Neural cell (in vitro differentiated cells): ENCODE data around the gene GPRIN1. TPM values are rescaled to one million over a fixed set of nuclear protein-coding genes. Genes with fewer than 3 reads are reported as not detected.

Source experiments
- H2AFZ ChIP-seq: fragments of 200-600, 300-800 bp; sonication (generic), shearing (Covaris generic); 2 replicates; pipeline ENCODE4 v1.6.0; 2014; ENCODE audit warnings: low read depth, mild to moderate bottlenecking, antibody characterized with exemption, low read length, moderate library complexity
- H3F3A ChIP-seq: fragments of 200-600 bp; shearing (Covaris generic); 2 replicates; pipeline ENCODE4 v1.6.1; 2016; ENCODE audit warnings: mild to moderate bottlenecking, moderate library complexity, mixed read lengths, antibody characterized with exemption, low read length; ENCODE audit not compliant: insufficient read depth, poor library complexity, severe bottlenecking
- H3K27ac ChIP-seq: fragments of 200-600, 300-800 bp; sonication (generic), shearing (Covaris generic); 2 replicates; pipeline ENCODE4 v1.5.1; 2014; ENCODE audit warnings: mild to moderate bottlenecking, low read length, moderate library complexity
- H3K27me3 ChIP-seq: fragments of 300-800, 200-600 bp; sonication (generic), shearing (Covaris generic); 2 replicates; pipeline ENCODE4 v1.6.0; 2014; ENCODE audit warnings: mild to moderate bottlenecking, low read depth, low read length, moderate library complexity; ENCODE audit not compliant: insufficient read depth
- H3K36me3 ChIP-seq: fragments of 300-800, 200-600 bp; sonication (generic), shearing (Covaris generic); 2 replicates; pipeline ENCODE4 v1.5.1; 2014; ENCODE audit warnings: mild to moderate bottlenecking, antibody characterized with exemption, low read length, moderate library complexity; ENCODE audit not compliant: insufficient read depth
- H3K4me2 ChIP-seq: fragments of 300-800, 200-600 bp; sonication (generic), shearing (Covaris generic); 2 replicates; pipeline ENCODE4 v1.6.0; 2014; ENCODE audit warnings: mild to moderate bottlenecking, low read length
- H3K4me3 ChIP-seq: fragments of 300-800, 200-600 bp; sonication (generic), shearing (Covaris generic); 2 replicates; pipeline ENCODE4 v1.5.1; 2014; ENCODE audit warnings: mild to moderate bottlenecking, low read length, moderate library complexity
- H3K79me2 ChIP-seq: fragments of 200-600 bp; shearing (Covaris generic); replicated peaks from 2 replicates; pipeline ENCODE4 v1.6.0; 2014; ENCODE audit warnings: mild to moderate bottlenecking, low read length, moderate library complexity; ENCODE audit not compliant: insufficient read depth
- H3K9ac ChIP-seq: fragments of 300-800, 200-600 bp; sonication (generic), shearing (Covaris generic); 2 replicates; pipeline ENCODE4 v1.6.1; 2016; ENCODE audit warnings: mild to moderate bottlenecking, low read length, mixed read lengths
- H3K9me2 ChIP-seq: fragments of 200-600 bp; shearing (Covaris generic); 2 replicates; pipeline ENCODE4 v1.6.1; 2016; ENCODE audit warnings: mild to moderate bottlenecking, low read length, mixed read lengths; ENCODE audit not compliant: insufficient read depth
- H3K9me3 ChIP-seq: fragments of 200-600, 300-800 bp; sonication (generic), shearing (Covaris generic); 2 replicates; pipeline ENCODE4 v1.6.1; 2016; ENCODE audit warnings: mild to moderate bottlenecking, mixed run types, low read length, moderate library complexity, mixed read lengths
- H4K20me1 ChIP-seq: fragments of 200-600 bp; shearing (Covaris generic); 2 replicates; pipeline ENCODE4 v1.6.1; 2016; ENCODE audit warnings: mild to moderate bottlenecking, mixed run types; ENCODE audit not compliant: insufficient read depth
- CTCF ChIP-seq: fragments of 450-650 bp; IDR thresholded peaks from 2 replicates; pipeline ENCODE4 v1.5.1; 2014; ENCODE audit warnings: antibody characterized with exemption, mild to moderate bottlenecking, moderate library complexity; ENCODE audit not compliant: poor library complexity, severe bottlenecking
- EP300 ChIP-seq: fragments of 450-650 bp; conservative IDR thresholded peaks from 2 replicates; pipeline ENCODE4 v1.6.1; 2014; ENCODE audit warnings: antibody characterized with exemption, mild to moderate bottlenecking, moderate library complexity; ENCODE audit not compliant: poor library complexity, severe bottlenecking
- EZH2 ChIP-seq: fragments of 200-600, 300-800 bp; shearing (Covaris generic), sonication (generic); IDR thresholded peaks from 2 replicates; pipeline ENCODE4 v1.6.1; 2014; ENCODE audit warnings: antibody characterized with exemption, low read length, borderline replicate concordance, mild to moderate bottlenecking; ENCODE audit not compliant: insufficient read depth, poor library complexity, severe bottlenecking
- MXI1 ChIP-seq: fragments of 450-650 bp; conservative IDR thresholded peaks from 2 replicates; pipeline ENCODE4 v1.6.1; 2014; ENCODE audit warnings: antibody characterized with exemption, mild to moderate bottlenecking; ENCODE audit not compliant: poor library complexity, severe bottlenecking
- POLR2AphosphoS5 ChIP-seq: IDR thresholded peaks from 2 replicates; pipeline ENCODE4 v1.6.1; 2012
- RAD21 ChIP-seq: fragments of 450-650 bp; conservative IDR thresholded peaks from 2 replicates; pipeline ENCODE4 v1.6.1; 2014; ENCODE audit warnings: antibody characterized with exemption, mild to moderate bottlenecking, moderate library complexity
- REST ChIP-seq: IDR thresholded peaks from 2 replicates; pipeline ENCODE4 v1.6.1; 2012; ENCODE audit warnings: borderline replicate concordance
- SMC3 ChIP-seq: fragments of 450-650 bp; conservative IDR thresholded peaks from 2 replicates; pipeline ENCODE4 v1.6.1; 2014; ENCODE audit warnings: antibody characterized with exemption, mild to moderate bottlenecking, moderate library complexity; ENCODE audit not compliant: poor library complexity
- TAF1 ChIP-seq: IDR thresholded peaks from 2 replicates; pipeline ENCODE4 v1.6.1; 2012; ENCODE audit warnings: low read depth
- polyA plus RNA-seq: library from polyadenylated mRNA; depleted of rRNA; stranded (reverse); fragments of >200 nt; gene quantifications from 2 replicates; pipeline ENCODE4 v1.2.3, GENCODE V29; 2014

GPRIN1 gene
- polyA plus RNA-seq, 1 donor from 2014 or later, result 32.3 TPM

- Histone ChIP-seq H3K9me3 (no peaks in the 10 kb centered on the region), H3K36me3 (no peaks in the 10 kb centered on the region), H3K27me3 (no peaks in the 10 kb centered on the region), H3F3A (no peaks in the 10 kb centered on the region), H2AFZ (no peak overlapping the region), H3K27ac (no peak overlapping the region), H3K9me2 (no peaks in the 10 kb centered on the region), H3K79me2 (peaks cover 6% of the 10 kb centered on the region), H3K4me2 (no peak overlapping the region), H3K9ac (no peak overlapping the region), H4K20me1 (peaks cover 6% of the 10 kb centered on the region), H3K4me3 (no peak overlapping the region)
- TF ChIP-seq POLR2AphosphoS5, result no peak
- TF ChIP-seq EZH2, result no peak
- no peak for TF ChIP-seq EP300
- no peak for TF ChIP-seq CTCF
- TF ChIP-seq REST, result no peak
- no peak for TF ChIP-seq MXI1
- TF ChIP-seq SMC3, result no peak
- no peak for TF ChIP-seq TAF1
- no peak for TF ChIP-seq RAD21
These were observed 12.3 kb downstream of the GPRIN1 start for GRCh38 chr5:176597417-176598389.

GRCh38 chr5:176596689-176597416 lies 13.1 kb downstream of the GPRIN1 start:
- H3K4me3 ChIP-seq, result no peak overlapping the region
- H3K36me3 ChIP-seq, result no peaks in the 10 kb centered on the region
- no peaks in the 10 kb centered on the region for H3K9me3 ChIP-seq
- H3K9me2 ChIP-seq, result no peaks in the 10 kb centered on the region
- no peaks in the 10 kb centered on the region for H3F3A ChIP-seq
- no peak overlapping the region for H3K27ac ChIP-seq
- H3K9ac ChIP-seq, result no peak overlapping the region
- H4K20me1 ChIP-seq, result peaks cover 1% of the 10 kb centered on the region
- no peak for TF ChIP-seq EP300
- TF ChIP-seq RAD21, result no peak
- TF ChIP-seq TAF1, result no peak
- H3K4me2 ChIP-seq, result no peak overlapping the region
- peaks cover 6% of the 10 kb centered on the region for H3K79me2 ChIP-seq
- H2AFZ ChIP-seq, result no peak overlapping the region
- H3K27me3 ChIP-seq, result no peaks in the 10 kb centered on the region
